ENCODE results near the gene ZGRF1.

DNA sequence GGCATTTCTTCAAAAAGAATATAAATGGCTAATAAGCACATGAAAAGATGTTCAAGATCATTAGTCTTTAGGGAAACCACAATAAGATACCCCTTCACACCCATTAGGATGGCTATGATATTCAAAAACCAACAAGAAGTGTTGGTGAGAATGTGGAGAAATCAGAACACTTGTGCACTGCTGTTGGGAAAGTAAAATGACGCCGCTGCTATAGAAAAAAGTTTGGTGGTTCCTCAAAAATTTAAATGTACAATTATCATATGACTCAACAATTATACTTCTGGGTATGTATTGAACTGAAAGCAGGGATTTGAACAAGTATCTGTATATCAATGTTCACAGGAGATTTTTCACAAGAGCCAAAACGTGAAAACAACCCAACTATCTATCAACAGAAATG, 91.4 kb downstream of the ZGRF1 start:
- TF ChIP-seq, protein P1, sequence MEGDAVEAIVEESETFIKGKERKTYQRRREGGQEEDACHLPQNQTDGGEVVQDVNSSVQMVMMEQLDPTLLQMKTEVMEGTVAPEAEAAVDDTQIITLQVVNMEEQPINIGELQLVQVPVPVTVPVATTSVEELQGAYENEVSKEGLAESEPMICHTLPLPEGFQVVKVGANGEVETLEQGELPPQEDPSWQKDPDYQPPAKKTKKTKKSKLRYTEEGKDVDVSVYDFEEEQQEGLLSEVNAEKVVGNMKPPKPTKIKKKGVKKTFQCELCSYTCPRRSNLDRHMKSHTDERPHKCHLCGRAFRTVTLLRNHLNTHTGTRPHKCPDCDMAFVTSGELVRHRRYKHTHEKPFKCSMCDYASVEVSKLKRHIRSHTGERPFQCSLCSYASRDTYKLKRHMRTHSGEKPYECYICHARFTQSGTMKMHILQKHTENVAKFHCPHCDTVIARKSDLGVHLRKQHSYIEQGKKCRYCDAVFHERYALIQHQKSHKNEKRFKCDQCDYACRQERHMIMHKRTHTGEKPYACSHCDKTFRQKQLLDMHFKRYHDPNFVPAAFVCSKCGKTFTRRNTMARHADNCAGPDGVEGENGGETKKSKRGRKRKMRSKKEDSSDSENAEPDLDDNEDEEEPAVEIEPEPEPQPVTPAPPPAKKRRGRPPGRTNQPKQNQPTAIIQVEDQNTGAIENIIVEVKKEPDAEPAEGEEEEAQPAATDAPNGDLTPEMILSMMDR (IDR thresholded peaks at IDR 0.05): no peak
- TF ChIP-seq POLR2A (IDR thresholded peaks at IDR 0.05): no peak
- no peak for TF ChIP-seq EP300 (IDR thresholded peaks at IDR 0.05)

All from sigmoid colon (tissue), 4 donors.